MCF 10A (cell line): Measurements from ENCODE around the gene PCSK5. TPM values are rescaled to one million over a fixed set of nuclear protein-coding genes. Genes with fewer than 3 reads are reported as not detected.

ENCODE experiments used
- BruUV-seq: library from RNA; stranded (reverse); fragments of 400-500 nt; replicated peaks from 2 replicates; lab custom pipeline; 2021; lab: Mats Ljungman, UMichigan
- CTCF ChIA-PET: fragments of 300-600 bp; sonication (Branson Sonifier 250); formaldehyde crosslinking; extraction: SDS; loops from one replicate; lab custom pipeline; 2021; ENCODE audit warnings: antibody characterized with exemption, inconsistent platforms; lab: Yijun Ruan, JAX
- POLR2A ChIA-PET: fragments of 300-600, 350-650 bp; sonication (Branson Sonifier 250); formaldehyde crosslinking; extraction: SDS; loops from one replicate; lab custom pipeline; 2020; ENCODE audit warnings: antibody characterized with exemption, inconsistent platforms; lab: Yijun Ruan, JAX
- DNase-seq: peaks from one replicate; pipeline ENCODE4 v3.0.0-alpha.2; 2018; ENCODE audit not compliant: unreplicated experiment
- H3K27ac Mint-ChIP-seq: one replicate; pipeline ENCODE4 v1.8.0; 2022; ENCODE audit warnings: mild to moderate bottlenecking, low read depth, mixed read lengths; ENCODE audit not compliant: unreplicated experiment
- H3K27me3 Mint-ChIP-seq: one replicate; pipeline ENCODE4 v1.8.0; 2022; ENCODE audit warnings: mixed read lengths; ENCODE audit not compliant: insufficient read depth, unreplicated experiment
- H3K36me3 Mint-ChIP-seq: one replicate; pipeline ENCODE4 v1.8.0; 2022; ENCODE audit warnings: mild to moderate bottlenecking, moderate library complexity, mixed read lengths; ENCODE audit not compliant: insufficient read depth, unreplicated experiment
- H3K4me1 Mint-ChIP-seq: one replicate; pipeline ENCODE4 v1.8.0; 2022; ENCODE audit warnings: mixed read lengths; ENCODE audit not compliant: insufficient read depth, unreplicated experiment
- H3K4me3 Mint-ChIP-seq: one replicate; pipeline ENCODE4 v1.8.0; 2022; ENCODE audit warnings: mild to moderate bottlenecking, moderate library complexity, mixed read lengths; ENCODE audit not compliant: unreplicated experiment
- H3K9me3 Mint-ChIP-seq: one replicate; pipeline ENCODE4 v1.8.0; 2022; ENCODE audit warnings: mixed read lengths; ENCODE audit not compliant: unreplicated experiment
- intact Hi-C: fragments of 100-400 bp; cut with micrococcal nuclease; formaldehyde crosslinking; loops from 2 replicates; pipeline ENCODE4 v1.14.1; 2022
- total RNA-seq: library from RNA; stranded (reverse); gene quantifications from 2 replicates; pipeline ENCODE4 v1.2.3, GENCODE V29; 2022
- TF ChIP-seq, protein P1 (sequence below): fragments of 200-600 bp; IDR thresholded peaks from one replicate; pipeline ENCODE4 v1.8.0; 2022; ENCODE audit warnings: antibody characterized with exemption, mild to moderate bottlenecking; ENCODE audit not compliant: unreplicated experiment

Gene PCSK5
- total RNA-seq, 1 experiment from 2014 or later = not detected

DNA sequence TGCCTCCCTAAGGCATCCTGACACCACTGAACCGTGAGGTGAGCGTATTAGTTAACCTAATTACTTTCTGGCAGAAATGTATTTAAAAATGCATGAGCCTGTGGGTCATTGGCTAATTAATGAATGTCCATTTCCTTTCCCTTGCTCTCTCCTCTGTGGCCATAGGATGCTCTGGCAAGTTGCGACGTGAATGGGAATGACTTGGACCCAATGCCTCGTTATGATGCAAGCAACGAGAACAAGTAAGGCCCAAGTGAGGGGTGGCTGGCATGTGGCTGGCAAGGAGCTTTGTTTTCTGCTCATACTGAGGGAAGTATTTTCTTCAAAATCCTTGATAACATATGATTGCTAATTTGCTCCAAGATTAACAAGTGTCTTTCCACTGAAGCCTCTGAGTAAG, 136.3 kb downstream of the PCSK5 start:
- Mint-ChIP-seq H3K36me3 (no peaks in the 10 kb centered on the region), H3K27ac (no peak overlapping the region)
- no TSS peak for BruUV-seq

DNA sequence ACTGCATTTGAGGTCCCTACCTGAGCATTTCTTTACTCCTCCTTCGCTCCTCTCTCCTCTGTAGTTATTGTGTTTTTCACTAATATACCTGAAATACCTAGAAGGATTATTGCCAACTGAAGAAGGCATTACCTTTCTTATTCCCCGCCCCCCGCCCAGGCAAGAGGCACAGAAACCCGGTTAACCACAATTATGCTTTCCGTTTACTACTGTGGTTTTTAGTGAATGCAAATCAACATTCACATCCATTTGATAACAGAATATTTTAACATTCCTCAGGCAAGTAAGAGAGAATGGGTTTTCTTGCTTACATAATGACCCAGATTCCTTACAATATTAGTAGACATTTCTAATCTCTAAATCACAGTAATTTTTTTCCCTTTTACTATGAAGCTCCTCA, 136.9 kb downstream of the PCSK5 start:
- ChIA-PET POLR2A (no interaction called here), CTCF (no interaction called here)
- no peak overlapping the region for H3K27ac Mint-ChIP-seq
- H3K4me3 Mint-ChIP-seq = no peak overlapping the region
- no peaks in the 10 kb centered on the region for H3K27me3 Mint-ChIP-seq
- no peaks in the 10 kb centered on the region for H3K36me3 Mint-ChIP-seq
- no peak for DNase-seq
- BruUV-seq = no TSS peak
- intact Hi-C loops = no loop called here
- TF ChIP-seq, protein P1, sequence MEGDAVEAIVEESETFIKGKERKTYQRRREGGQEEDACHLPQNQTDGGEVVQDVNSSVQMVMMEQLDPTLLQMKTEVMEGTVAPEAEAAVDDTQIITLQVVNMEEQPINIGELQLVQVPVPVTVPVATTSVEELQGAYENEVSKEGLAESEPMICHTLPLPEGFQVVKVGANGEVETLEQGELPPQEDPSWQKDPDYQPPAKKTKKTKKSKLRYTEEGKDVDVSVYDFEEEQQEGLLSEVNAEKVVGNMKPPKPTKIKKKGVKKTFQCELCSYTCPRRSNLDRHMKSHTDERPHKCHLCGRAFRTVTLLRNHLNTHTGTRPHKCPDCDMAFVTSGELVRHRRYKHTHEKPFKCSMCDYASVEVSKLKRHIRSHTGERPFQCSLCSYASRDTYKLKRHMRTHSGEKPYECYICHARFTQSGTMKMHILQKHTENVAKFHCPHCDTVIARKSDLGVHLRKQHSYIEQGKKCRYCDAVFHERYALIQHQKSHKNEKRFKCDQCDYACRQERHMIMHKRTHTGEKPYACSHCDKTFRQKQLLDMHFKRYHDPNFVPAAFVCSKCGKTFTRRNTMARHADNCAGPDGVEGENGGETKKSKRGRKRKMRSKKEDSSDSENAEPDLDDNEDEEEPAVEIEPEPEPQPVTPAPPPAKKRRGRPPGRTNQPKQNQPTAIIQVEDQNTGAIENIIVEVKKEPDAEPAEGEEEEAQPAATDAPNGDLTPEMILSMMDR = no peak
- H3K4me1 Mint-ChIP-seq = no peaks in the 10 kb centered on the region
- peaks cover 22% of the 10 kb centered on the region for H3K9me3 Mint-ChIP-seq

More for the DNA sequence above, 136.3 kb downstream of the PCSK5 start:
- Mint-ChIP-seq H3K27me3 (no peaks in the 10 kb centered on the region), H3K4me3 (no peak overlapping the region), H3K9me3 (peaks cover 25% of the 10 kb centered on the region), H3K4me1 (no peaks in the 10 kb centered on the region)
- intact Hi-C loops = no loop called here
- ChIA-PET POLR2A (no interaction called here), CTCF (no interaction called here)
- DNase-seq = peak; percentile 4
- TF ChIP-seq, protein P1 = no peak

DNA sequence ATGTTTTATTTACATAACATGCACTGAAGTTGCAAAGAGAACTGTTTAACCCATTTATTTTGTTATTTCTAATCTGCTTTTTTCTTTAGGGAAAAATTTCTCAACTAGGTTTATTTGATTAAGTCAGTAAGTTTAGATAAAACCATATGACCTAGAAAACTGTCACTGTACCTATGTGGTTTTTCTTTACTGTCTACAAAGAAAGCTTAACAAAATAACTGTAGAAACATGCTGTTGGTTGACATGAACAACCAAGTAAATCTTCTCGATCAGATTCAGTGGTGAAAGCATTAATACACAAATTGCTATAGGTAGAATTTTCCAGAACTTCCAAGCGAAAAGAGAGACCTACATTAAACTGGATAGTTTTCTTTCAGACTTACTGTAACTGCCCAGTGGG, 137.4 kb downstream of the PCSK5 start:
- no peak overlapping the region for H3K4me3 Mint-ChIP-seq
- no peak overlapping the region for H3K27ac Mint-ChIP-seq
- peaks cover 22% of the 10 kb centered on the region for H3K9me3 Mint-ChIP-seq
- CTCF ChIA-PET = no interaction called here
- intact Hi-C loops = no loop called here
- no peaks in the 10 kb centered on the region for H3K36me3 Mint-ChIP-seq
- H3K4me1 Mint-ChIP-seq = no peaks in the 10 kb centered on the region
- POLR2A ChIA-PET = no interaction called here
- DNase-seq = no peak
- no TSS peak for BruUV-seq
- TF ChIP-seq, protein P1 = no peak
- H3K27me3 Mint-ChIP-seq = no peaks in the 10 kb centered on the region

DNA sequence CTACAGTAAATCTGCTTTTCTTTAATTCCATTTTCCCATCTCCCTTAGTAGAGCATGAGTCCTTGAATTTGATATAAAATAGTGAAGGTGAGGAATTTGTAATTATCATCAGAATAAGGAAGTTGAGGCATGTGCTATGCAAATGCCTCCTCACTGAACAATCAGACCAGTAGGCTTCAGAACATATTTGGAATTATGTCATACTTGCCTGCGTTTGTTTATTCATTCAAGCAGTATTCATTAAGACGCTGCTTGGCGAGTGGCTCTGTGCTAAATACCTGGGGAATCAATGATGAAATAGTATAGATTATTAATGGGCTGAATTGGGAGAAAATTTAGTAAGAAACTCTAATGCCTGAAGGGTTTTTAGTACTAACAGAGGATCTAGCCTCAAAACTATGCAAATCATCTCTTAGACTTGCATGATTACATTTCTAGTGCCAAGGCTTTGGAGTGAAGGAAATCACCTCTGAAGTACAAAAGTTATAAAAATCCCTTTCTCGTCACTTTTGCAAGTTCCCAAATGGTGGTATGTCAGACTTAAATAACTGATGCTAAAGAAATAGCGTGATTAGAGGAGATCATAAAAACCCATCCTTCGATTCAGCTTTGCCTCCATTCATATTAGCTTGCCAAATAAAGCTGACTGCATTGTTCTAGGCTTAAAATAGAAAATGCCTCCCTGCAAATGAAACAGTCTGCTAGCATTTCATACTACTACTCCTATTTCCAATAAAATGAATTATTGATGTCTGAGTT, 141.7 kb downstream of the PCSK5 start:
- ChIA-PET CTCF (no interaction called here), POLR2A (no interaction called here)
- Mint-ChIP-seq H3K4me3 (no peak overlapping the region), H3K36me3 (no peaks in the 10 kb centered on the region), H3K9me3 (peaks cover 31% of the 10 kb centered on the region), H3K27ac (no peak overlapping the region), H3K27me3 (no peaks in the 10 kb centered on the region), H3K4me1 (no peaks in the 10 kb centered on the region)
- BruUV-seq = no TSS peak
- intact Hi-C loops = no loop called here
- DNase-seq = no peak
- TF ChIP-seq, protein P1 = no peak
